ENCODE data around the gene MNT. TPM values are rescaled to one million over a fixed set of nuclear protein-coding genes. Genes with fewer than 3 reads are reported as not detected.

MNT gene
- total RNA-seq, 4 donors from 2014 or later: 1.8 to 32.6 (median 7.8) TPM

DNA sequence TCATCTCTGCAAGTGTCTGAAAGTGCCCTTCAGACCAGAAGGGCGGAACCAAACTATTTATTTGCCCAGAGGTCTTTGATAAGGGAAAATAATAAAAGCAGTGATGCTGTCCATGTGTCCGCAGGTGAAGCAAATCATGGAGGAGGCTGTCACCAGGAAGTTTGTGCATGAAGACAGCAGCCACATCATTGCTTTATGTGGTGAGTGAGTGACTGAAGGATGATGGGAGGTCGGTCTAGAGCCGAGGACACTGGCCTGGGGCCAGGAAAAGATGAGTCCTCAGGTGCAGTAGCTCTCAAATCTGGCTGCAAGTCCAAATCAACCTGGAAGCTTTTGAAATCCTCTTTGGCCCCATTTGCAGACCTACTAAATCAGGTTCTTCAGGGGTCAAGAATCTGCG lies 57.4 kb downstream of the MNT start:
- intact Hi-C loops (cut with DNase I; ENCODE audit: low total_unique reads): no loop called here
- H3K36me3 ChIP-seq: no peaks in the 10 kb centered on the region
- DNase-seq: no peak
- TF ChIP-seq, protein P1, sequence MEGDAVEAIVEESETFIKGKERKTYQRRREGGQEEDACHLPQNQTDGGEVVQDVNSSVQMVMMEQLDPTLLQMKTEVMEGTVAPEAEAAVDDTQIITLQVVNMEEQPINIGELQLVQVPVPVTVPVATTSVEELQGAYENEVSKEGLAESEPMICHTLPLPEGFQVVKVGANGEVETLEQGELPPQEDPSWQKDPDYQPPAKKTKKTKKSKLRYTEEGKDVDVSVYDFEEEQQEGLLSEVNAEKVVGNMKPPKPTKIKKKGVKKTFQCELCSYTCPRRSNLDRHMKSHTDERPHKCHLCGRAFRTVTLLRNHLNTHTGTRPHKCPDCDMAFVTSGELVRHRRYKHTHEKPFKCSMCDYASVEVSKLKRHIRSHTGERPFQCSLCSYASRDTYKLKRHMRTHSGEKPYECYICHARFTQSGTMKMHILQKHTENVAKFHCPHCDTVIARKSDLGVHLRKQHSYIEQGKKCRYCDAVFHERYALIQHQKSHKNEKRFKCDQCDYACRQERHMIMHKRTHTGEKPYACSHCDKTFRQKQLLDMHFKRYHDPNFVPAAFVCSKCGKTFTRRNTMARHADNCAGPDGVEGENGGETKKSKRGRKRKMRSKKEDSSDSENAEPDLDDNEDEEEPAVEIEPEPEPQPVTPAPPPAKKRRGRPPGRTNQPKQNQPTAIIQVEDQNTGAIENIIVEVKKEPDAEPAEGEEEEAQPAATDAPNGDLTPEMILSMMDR (IDR thresholded peaks at IDR 0.05): no peak
- no peak for TF ChIP-seq POLR2A (IDR thresholded peaks at IDR 0.05)
- H3K9me3 ChIP-seq: no peaks in the 10 kb centered on the region
- H3K4me1 ChIP-seq: no peaks in the 10 kb centered on the region
- no peaks in the 10 kb centered on the region for H3K27me3 ChIP-seq
- H3K4me3 ChIP-seq: no peak overlapping the region
- H3K27ac ChIP-seq: no peak overlapping the region

DNA sequence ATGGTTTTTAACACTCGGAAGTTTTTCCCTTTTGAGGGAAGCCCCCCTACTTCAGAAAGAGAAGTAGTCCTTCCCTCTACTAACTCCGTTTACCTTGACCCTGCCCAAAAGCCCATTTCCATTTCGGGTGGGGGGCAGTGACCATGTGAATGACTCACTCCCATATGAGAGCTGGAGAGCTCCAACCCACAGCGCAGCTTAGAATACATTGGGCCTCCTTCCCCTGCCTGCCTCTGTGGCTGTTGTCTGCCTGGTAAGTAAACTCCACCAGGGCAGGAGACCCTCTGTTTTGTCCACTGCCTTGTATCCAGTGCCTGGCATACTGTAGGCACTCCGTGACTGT lies 62.6 kb downstream of the MNT start:
- TF ChIP-seq, protein P1 (IDR thresholded peaks at IDR 0.05): no peak
- TF ChIP-seq POLR2A (IDR thresholded peaks at IDR 0.05): no peak
- Histone ChIP-seq H3K27me3 (no peaks in the 10 kb centered on the region), H3K4me3 (peak overlapping the region; percentile 85 to 97), H3K9me3 (no peaks in the 10 kb centered on the region), H3K4me1 (peaks cover 0 to 5% of the 10 kb centered on the region in 2 donors), H3K36me3 (no peaks in the 10 kb centered on the region), H3K27ac (peak overlapping the region; percentile 79 to 90)
- DNase-seq: no peak
- intact Hi-C loops (cut with DNase I; ENCODE audit: low total_unique reads): no loop called here

DNA sequence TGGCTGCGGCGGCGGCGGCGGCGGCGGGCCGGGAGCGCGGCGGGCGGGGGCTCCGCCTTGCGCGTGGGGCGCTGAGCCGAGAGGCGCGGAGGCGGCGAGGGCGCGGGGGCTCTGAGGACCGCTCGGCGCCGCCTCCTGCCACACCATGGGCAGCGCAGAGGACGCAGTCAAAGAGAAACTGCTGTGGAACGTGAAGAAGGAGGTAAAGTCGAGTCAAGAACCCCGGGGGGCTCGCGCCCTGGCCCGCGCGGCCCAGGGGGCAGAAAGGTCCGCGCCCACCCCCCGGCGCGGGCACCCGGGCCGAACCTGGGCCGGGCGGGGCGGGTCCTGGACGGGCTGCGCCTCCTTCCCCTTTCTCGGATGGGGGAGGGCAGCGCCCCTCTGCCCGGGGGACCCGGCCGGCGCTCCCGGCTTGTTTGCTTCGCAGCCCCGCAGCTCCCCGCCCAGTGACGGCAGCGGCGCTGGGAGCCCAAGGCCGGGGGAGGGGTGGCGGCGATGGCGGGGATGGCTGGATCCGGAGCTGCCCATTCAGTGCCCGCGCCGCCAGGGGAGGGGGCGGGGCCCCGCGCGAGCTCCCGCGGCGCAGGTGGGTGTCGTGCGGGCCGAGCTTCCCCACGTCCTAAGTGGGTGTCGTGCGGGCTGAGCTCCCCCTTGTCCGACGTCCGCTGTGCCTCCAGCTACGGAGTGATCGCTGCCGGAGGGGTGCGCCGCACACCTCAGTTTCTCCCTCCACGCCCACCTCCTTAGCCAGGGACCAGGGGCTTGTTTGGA lies 63.1 kb downstream of the MNT start:
- Histone ChIP-seq H3K9me3 (no peaks in the 10 kb centered on the region), H3K36me3 (no peaks in the 10 kb centered on the region), H3K4me1 (peaks cover 0 to 5% of the 10 kb centered on the region in 2 donors), H3K27me3 (no peaks in the 10 kb centered on the region), H3K4me3 (peak overlapping the region; percentile 85 to 97), H3K27ac (peak overlapping the region; percentile 79 to 90)
- peak in 1 of 2 donors; percentile 37 for TF ChIP-seq POLR2A (IDR thresholded peaks at IDR 0.05)
- TF ChIP-seq, protein P1 (IDR thresholded peaks at IDR 0.05): no peak
- intact Hi-C loops (cut with DNase I; ENCODE audit: low total_unique reads): no loop called here
- DNase-seq: peak; percentile 54 to 63

DNA sequence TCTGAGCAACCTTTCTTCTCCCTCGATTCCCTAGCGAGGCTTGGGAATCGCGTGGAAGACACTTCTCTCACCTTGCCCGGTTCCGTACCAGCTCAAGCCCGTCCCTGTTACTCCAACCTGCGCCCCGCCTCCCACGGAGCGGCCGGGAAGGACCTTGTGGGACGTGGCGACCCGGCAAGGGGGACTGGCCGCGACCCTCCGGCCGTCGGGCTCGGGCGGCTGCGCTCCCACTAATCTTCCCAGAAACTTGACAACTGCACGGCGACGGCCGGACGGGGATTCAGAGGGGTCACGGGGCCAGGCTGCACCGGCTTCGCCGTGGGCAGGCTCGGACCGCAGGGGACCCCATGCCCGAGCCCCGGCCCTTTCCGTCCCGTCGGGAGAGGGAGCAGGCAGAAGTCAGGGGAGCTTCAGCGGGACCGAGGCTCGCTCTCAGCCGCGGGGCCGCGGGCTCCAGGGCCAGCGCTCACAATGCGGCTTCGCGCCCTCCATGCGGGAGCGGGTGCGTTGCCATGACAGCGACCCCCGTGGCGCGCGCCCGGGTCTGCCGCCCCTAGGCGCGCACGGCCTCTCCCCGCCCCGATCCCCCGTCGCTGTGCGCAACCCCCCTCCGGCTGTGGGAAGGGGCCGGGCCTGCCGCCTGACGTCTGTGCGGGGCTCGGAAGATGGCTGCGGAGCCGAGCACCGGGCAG lies 63.9 kb downstream of the MNT start, which contains the start of gene SGSM2:
Gene SGSM2, plus strand, starts transcription at position 650 of the 692 bp plus-strand sequence. CDS start 188 bp downstream, outside the sequence.
- intact Hi-C loops (cut with DNase I; ENCODE audit: low total_unique reads): no loop called here
- no peak for TF ChIP-seq POLR2A (IDR thresholded peaks at IDR 0.05)
- TF ChIP-seq, protein P1 (IDR thresholded peaks at IDR 0.05): no peak
- H3K4me1 ChIP-seq: peaks cover 0 to 5% of the 10 kb centered on the region in 2 donors
- no peaks in the 10 kb centered on the region for H3K27me3 ChIP-seq
- H3K9me3 ChIP-seq: no peaks in the 10 kb centered on the region
- peak within 1 kb of the TSS; percentile 79 to 90 for H3K27ac ChIP-seq
- DNase-seq: peak; percentile 45 to 66
- no peaks in the 10 kb centered on the region for H3K36me3 ChIP-seq
- peak within 1 kb of the TSS; percentile 85 to 97 for H3K4me3 ChIP-seq
